A549 (cell line): Measurements from ENCODE around the gene UBAC1. TPM values are rescaled to one million over a fixed set of nuclear protein-coding genes. Genes with fewer than 3 reads are reported as not detected.

Experiments used
- ATAC-seq, 2 experiments: fragments of 200-7000 bp in 1 of 2; fragments of >200 bp in 1 of 2; cut with Nextera tagmentation in 1 of 2; cut with Tn5 transposase in 1 of 2; 3 replicates each; pipeline versions ENCODE4 v1.8.0 to v1.9.1; 2018 to 2020; ENCODE audit warnings: mild to moderate bottlenecking in 1 of 2, moderate library complexity in 1 of 2
- CTCF ChIA-PET: fragments of 300-600 bp; sonication (Branson Sonifier 250); formaldehyde crosslinking; extraction: SDS; loops from one replicate; lab custom pipeline; 2021; ENCODE audit warnings: antibody characterized with exemption, inconsistent platforms; lab: Yijun Ruan, JAX
- POLR2A ChIA-PET: fragments of 350-600 bp; formaldehyde crosslinking; extraction: SDS; loops from one replicate; lab custom pipeline; 2021; ENCODE audit warnings: antibody characterized with exemption, inconsistent platforms; lab: Yijun Ruan, JAX
- DNase-seq, 2 experiments: peaks; one replicate each; pipeline versions ENCODE4 v3.0.0 to v3.0.0-alpha.2; 2011 to 2016; ENCODE audit warnings: low read depth in 1 of 2, low spot score in 1 of 2
- FAIRE-seq: peaks from 2 replicates; lab custom pipeline; 2011; peaks lifted over from hg19 to GRCh38; lab: Jason Lieb, UNC
- H3K27ac ChIP-seq, 2 experiments: fragments of >200 bp; sonication (Bioruptor Twin); formaldehyde crosslinking; 3 replicates each; pipeline ENCODE4 v1.5.1; 2016 to 2017
- H3K4me1 ChIP-seq: fragments of >200 bp; sonication (Bioruptor Twin); formaldehyde crosslinking; 3 replicates; pipeline ENCODE4 v1.6.1; 2016
- H3K4me2 ChIP-seq: fragments of >200 bp; sonication (Bioruptor Twin); formaldehyde crosslinking; 3 replicates; pipeline ENCODE4 v1.6.1; 2016
- H3K4me3 ChIP-seq: fragments of >200 bp; sonication (Bioruptor Twin); formaldehyde crosslinking; 3 replicates; pipeline ENCODE4 v1.5.1; 2016
- H3K9me3 ChIP-seq: fragments of >200 bp; sonication (Bioruptor Twin); formaldehyde crosslinking; 3 replicates; pipeline ENCODE4 v1.6.1; 2016
- ATOH8 ChIP-seq: fragments of 250-450 bp; sonication (Bioruptor Pico); IDR thresholded peaks from 2 replicates; pipeline ENCODE4 v1.5.0; 2020; ENCODE audit warnings: low read depth, mild to moderate bottlenecking, moderate library complexity
- BCL3 ChIP-seq: fragments of >200 bp; sonication (Bioruptor Twin); formaldehyde crosslinking; IDR thresholded peaks from 3 replicates; pipeline ENCODE4 v1.6.1; 2016
- BHLHE40 ChIP-seq: IDR thresholded peaks from 2 replicates; pipeline ENCODE4 v1.6.1; 2012; ENCODE audit warnings: low read depth, low read length, inconsistent platforms
- CBX2 ChIP-seq: fragments of 200-600 bp; sonication (generic); IDR thresholded peaks from 2 replicates; pipeline ENCODE4 v1.6.1; 2016; ENCODE audit warnings: low read depth, mild to moderate bottlenecking, borderline replicate concordance
- CHD4 ChIP-seq: fragments of 200-600 bp; sonication (generic); IDR thresholded peaks from 2 replicates; pipeline ENCODE4 v1.6.1; 2016; ENCODE audit warnings: antibody characterized with exemption, mild to moderate bottlenecking, borderline replicate concordance
- FOSL2 ChIP-seq, 2 experiments: fragments of 450-650 bp in 1 of 2; fragments of >200 bp in 1 of 2; sonication (Bioruptor Twin) in 1 of 2; formaldehyde crosslinking; IDR thresholded peaks; 2 replicates each; pipeline versions ENCODE4 v1.5.0 to v1.6.1; 2016 to 2020; ENCODE audit warnings: mild to moderate bottlenecking in 1 of 2, moderate library complexity in 1 of 2
- HDAC2 ChIP-seq: fragments of 200-600 bp; sonication (generic); IDR thresholded peaks from 2 replicates; pipeline ENCODE4 v1.6.1; 2016
- HMGXB4 ChIP-seq: fragments of 250-450 bp; sonication (Bioruptor Pico); IDR thresholded peaks from 2 replicates; pipeline ENCODE4 v1.5.0; 2021; ENCODE audit warnings: mild to moderate bottlenecking, moderate library complexity, borderline replicate concordance
- HOXA7 ChIP-seq: fragments of 250-450 bp; sonication (Bioruptor Pico); IDR thresholded peaks from 2 replicates; pipeline ENCODE4 v1.5.0; 2020; ENCODE audit warnings: mild to moderate bottlenecking, moderate library complexity
- HOXB13 ChIP-seq: fragments of 250-450 bp; sonication (Bioruptor Pico); IDR thresholded peaks from 2 replicates; pipeline ENCODE4 v1.5.0; 2020; ENCODE audit warnings: low read depth, mild to moderate bottlenecking, moderate library complexity
- MYC ChIP-seq: IDR thresholded peaks from 2 replicates; pipeline ENCODE4 v1.6.1; 2012; ENCODE audit warnings: mild to moderate bottlenecking, inconsistent platforms, low read length, improper control_type of control experiment, borderline replicate concordance
- PBX3 ChIP-seq: IDR thresholded peaks from 2 replicates; pipeline ENCODE4 v1.6.1; 2012
- POLR2AphosphoS2 ChIP-seq: conservative IDR thresholded peaks from 2 replicates; pipeline ENCODE4 v1.6.1; 2012; ENCODE audit warnings: low read length, improper control_type of control experiment, inconsistent platforms
- RAD21 ChIP-seq, 2 experiments: fragments of >200 bp in 1 of 2; sonication (Bioruptor Twin) in 1 of 2; formaldehyde crosslinking in 1 of 2; IDR thresholded peaks in 1 of 2; conservative IDR thresholded peaks in 1 of 2; 2 replicates in 1 of 2; 3 replicates in 1 of 2; pipeline ENCODE4 v1.6.1; 2012 to 2018; ENCODE audit warnings: inconsistent platforms in 1 of 2
- RCOR1 ChIP-seq: fragments of 150-350 bp; IDR thresholded peaks from 2 replicates; pipeline ENCODE4 v1.6.1; 2014; ENCODE audit warnings: antibody characterized with exemption, low read length, low read depth
- REST ChIP-seq: fragments of 200-600 bp; sonication (generic); IDR thresholded peaks from 2 replicates; pipeline ENCODE4 v1.6.1; 2016; ENCODE audit warnings: antibody characterized with exemption, mild to moderate bottlenecking, moderate library complexity
- SMC3 ChIP-seq: fragments of >200 bp; sonication (Bioruptor Twin); formaldehyde crosslinking; IDR thresholded peaks from 3 replicates; pipeline ENCODE4 v1.6.1; 2018; ENCODE audit warnings: inconsistent platforms
- WGBS: methylation state at CpG from one replicate; pipeline ENCODE4 v1.1.6; 2017; ENCODE audit errors: missing lambda C conversion rate; 5-methylcytosine and 5-hydroxymethylcytosine counted together
- polyA plus RNA-seq, 4 experiments: library from polyadenylated mRNA; depleted of rRNA in 3 of 4; stranded (reverse); fragments of >200 nt; fragmentation: RNase III in 1 of 4; extraction: RNeasy Plus Mini Kit Qiagen cat#74134 plus additional on column Dnase treatment in 1 of 4; gene quantifications; 2 replicates in 3 of 4; 3 replicates in 1 of 4; pipeline ENCODE4 v1.2.3, GENCODE V29; 2011 to 2017

The UBAC1 gene
- polyA plus RNA-seq, 2 of the 4 experiments (the other 2 are of a cell fraction) = 30.8 to 37.6 TPM

- H3K9me3 ChIP-seq = no peaks in the 10 kb centered on the region
- H3K4me3 ChIP-seq = no peak overlapping the region
- ChIA-PET CTCF (interaction anchor here (0.7 to 14.0 kb wide), 3 partner anchors 9 to 164 kb away, joined by 3 to 220 read pairs (median 21); no protein-coding TSS in a partner anchor), POLR2A (no interaction called here)
- DNase-seq = no peak
- FAIRE-seq = no peak
- ATAC-seq = no peak
- peaks cover 12% of the 10 kb centered on the region; the same call in 2 of the 3 replicates for H3K4me1 ChIP-seq
- TF ChIP-seq POLR2AphosphoS2 (no peak), HDAC2 (no peak), RAD21 (conservative IDR thresholded peaks at IDR 0.05 in 1 of 2, IDR thresholded peaks at IDR 0.05 in 1 of 2) (no peak), SMC3 (no peak), ATOH8 (CRISPR knock-in tag) (no peak), FOSL2 (IDR thresholded peaks at IDR 0.05) (no peak), FOSL2 (CRISPR knock-in tag; IDR thresholded peaks at IDR 0.05) (no peak), HOXA7 (CRISPR knock-in tag) (no peak), CHD4 (no peak), HOXB13 (CRISPR knock-in tag) (no peak), BCL3 (no peak), RCOR1 (no peak), CBX2 (no peak), BHLHE40 (no peak), MYC (no peak), HMGXB4 (no peak), PBX3 (no peak), REST (no peak)
- no peak overlapping the region for H3K27ac ChIP-seq
- H3K4me2 ChIP-seq = no peak overlapping the region
- WGBS = 91% methylated on average over 12 of the region's 12 CpGs
Measured at GRCh38 chr9:135958485-135958884, 2.7 kb downstream of the UBAC1 start.
